GM12875 (cell line): ENCODE results near the gene NAT10.

Source experiments
- H3K4me3 ChIP-seq: one replicate; pipeline ENCODE4 v1.5.1; 2011; ENCODE audit warnings: low read depth, low read length, control low read depth
- CTCF ChIP-seq: IDR thresholded peaks from 2 replicates; pipeline ENCODE4 v1.5.1; 2011; ENCODE audit warnings: low read depth, mild to moderate bottlenecking, control low read depth, inconsistent platforms, low read length, moderate library complexity, borderline replicate concordance; ENCODE audit not compliant: insufficient read depth

The NAT10 gene

GRCh38 chr11:34162493-34162820 is 57.0 kb downstream of the NAT10 start:
- H3K4me3 ChIP-seq: no peak overlapping the region
- TF ChIP-seq CTCF: no peak

GRCh38 chr11:34162856-34163255 is 57.4 kb downstream of the NAT10 start:
- TF ChIP-seq CTCF: no peak
- H3K4me3 ChIP-seq: no peak overlapping the region

GRCh38 chr11:34165121-34165520 is 59.7 kb downstream of the NAT10 start:
- no peak for TF ChIP-seq CTCF
- H3K4me3 ChIP-seq: no peak overlapping the region

- TF ChIP-seq CTCF: no peak
- no peak overlapping the region for H3K4me3 ChIP-seq
Measured at GRCh38 chr11:34165786-34166555, 60.5 kb downstream of the NAT10 start.

- no peak for TF ChIP-seq CTCF
- H3K4me3 ChIP-seq: no peak overlapping the region
Measured at GRCh38 chr11:34166806-34167740, 61.6 kb downstream of the NAT10 start.

- no peak for TF ChIP-seq CTCF
- no peak overlapping the region for H3K4me3 ChIP-seq
Measured at GRCh38 chr11:34167961-34168360, 62.5 kb downstream of the NAT10 start.
